Dermis blood vessel endothelial cell (primary cell): ENCODE measurements around the gene RAP1GAP. TPM values are rescaled to one million over a fixed set of nuclear protein-coding genes. Genes with fewer than 3 reads are reported as not detected.

ENCODE experiments used
- DNase-seq: peaks from one replicate; pipeline ENCODE4 v3.0.0; 2010
- total RNA-seq: library from RNA; depleted of rRNA; stranded (reverse); fragments of >200 nt; gene quantifications from 2 replicates; pipeline ENCODE4 v1.2.3, GENCODE V29; 2014

Gene RAP1GAP
- total RNA-seq, 1 donor from 2014 or later = under 0.01 TPM

DNA sequence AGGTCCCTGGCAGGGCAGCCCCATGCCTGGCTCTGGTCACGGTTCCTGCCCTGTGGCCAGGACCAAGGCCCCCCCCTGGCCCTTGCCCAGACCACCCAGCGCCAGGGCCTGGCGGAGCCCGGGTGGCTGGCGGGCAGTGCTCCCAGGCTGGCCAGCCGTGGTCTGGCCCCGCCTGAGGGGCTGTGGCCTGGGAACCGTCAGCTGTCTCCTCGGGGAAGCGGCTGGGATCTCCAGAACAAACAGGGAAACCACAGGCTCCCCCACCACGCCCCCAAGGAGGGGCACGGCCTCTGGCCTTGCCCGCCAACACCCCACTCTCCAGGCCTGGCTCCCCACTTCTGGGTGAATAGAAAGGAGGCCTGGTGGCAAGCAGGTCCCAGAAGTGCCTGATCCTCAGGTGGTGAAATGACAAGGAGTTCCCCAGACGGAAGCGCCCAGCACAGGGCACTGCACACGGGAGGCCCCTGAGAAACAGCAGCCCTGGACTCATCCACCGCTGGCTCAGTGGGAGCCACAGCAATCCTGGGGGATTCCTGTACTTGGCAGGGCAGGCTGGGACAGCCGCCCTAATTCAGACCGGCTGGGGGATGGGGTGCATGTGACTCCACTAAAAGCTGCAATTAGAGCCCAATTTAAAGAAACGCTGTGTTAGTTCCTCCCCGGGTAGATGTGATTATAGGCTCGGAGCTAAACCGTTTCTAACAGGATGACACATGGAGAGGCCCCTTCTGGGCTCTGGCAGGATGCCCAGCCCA lies 78.9 kb downstream of the RAP1GAP start:
- DNase-seq = no peak

GRCh38 chr1:21589618-21590017 lies 79.5 kb downstream of the RAP1GAP start:
- no peak for DNase-seq

DNA sequence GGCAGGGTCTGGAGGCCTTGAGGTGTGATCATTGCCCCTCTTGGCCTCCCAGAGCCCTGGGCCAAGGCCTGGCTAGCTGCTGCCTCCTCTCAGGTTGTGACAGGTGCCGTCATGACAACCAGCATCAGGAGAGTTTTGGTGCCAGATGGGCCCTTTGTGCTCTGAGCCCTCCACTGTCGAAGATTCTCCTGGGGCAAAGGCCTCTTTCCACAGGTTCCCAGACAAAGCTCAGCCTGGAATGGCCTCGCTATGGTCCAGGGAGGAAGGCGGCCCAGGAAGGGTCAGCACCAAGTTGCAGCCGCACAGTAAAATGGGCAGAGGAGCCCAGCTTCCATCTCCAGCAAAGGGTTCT lies 81.6 kb downstream of the RAP1GAP start:
- DNase-seq = no peak

DNA sequence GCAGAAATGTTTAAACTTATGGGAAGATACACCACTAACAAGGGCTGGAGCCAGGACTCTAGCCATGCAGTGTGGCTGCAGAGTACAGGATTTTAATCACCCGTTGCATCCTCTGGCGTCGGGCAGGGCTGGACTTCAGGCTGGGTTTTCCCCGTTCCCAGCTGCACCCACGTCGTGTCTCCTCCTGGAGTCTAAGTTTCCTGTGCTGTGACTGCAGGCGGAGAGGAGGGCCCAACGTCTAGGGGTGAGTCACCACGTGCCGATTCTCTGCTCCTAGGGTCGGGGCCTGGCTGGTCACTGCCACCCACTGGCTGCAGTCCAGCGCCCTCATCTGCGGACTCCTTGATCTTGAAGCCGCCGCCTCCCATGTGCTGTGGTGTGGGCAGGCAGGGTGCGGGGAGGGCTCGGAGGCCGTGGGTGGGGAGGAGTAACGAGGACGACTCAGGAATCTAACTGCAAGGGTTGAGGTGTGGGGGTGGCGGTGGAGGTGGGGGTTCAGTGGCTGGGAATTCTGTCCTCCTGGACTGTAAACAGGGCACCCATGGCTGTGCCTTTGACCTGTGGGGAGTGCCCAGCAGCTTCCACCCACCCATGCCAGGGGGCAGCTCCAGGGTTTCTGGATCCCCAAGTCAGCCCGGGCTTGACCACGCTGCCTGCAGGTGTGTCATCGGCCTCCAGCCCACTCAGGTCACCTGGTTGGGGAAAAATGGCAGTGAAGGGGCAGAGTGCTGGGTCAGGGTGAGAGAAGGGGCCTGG lies 82.1 kb downstream of the RAP1GAP start:
- peak; percentile 90 for DNase-seq

DNA sequence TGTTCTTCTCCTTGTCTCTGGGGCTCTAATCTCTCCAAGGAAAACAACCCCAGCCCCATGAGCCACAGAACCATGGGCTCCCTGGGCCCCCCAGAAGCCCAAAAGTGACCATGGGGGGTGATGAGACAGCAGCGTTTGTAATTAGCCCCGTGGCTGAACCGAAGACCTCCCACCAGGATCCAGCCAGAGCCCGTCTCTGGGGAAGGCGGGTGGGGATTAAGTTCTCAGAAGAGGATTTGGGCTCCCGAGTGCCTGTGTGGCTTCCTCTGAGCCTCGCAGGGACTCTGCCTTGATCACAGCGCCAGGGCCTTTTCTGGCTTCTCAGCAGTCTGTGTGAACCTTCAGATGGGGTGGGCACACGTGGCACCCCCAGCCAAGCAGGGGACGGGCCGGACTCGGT lies 82.9 kb downstream of the RAP1GAP start:
- no peak for DNase-seq

- DNase-seq = peak; percentile 57
Observed at GRCh38 chr1:21585037-21585436, 84.1 kb downstream of the RAP1GAP start.

GRCh38 chr1:21584096-21584495 lies 85.1 kb downstream of the RAP1GAP start:
- DNase-seq = no peak

DNA sequence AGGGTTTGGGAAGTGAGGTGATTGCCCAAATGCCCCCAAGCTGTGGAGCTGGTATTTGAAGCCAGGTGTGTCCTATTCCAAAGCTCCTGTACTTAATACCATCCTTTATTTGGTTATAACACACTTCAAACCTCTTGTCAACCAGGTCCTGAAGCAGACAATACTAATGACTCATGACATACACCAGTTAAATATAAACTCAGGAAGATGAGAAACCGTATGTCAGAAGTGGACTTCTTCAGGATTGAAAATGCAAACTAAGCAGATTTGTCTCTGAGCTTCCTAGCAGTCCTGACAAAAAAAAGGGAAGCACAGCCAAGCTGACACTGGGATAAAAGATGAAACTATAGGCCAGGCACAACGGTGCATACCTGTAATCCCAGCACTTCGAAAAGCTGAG lies 89.4 kb downstream of the RAP1GAP start:
- peak; percentile 25 for DNase-seq

GRCh38 chr1:21577933-21578332 lies 91.2 kb downstream of the RAP1GAP start:
- DNase-seq = no peak

GRCh38 chr1:21577324-21577723 lies 91.8 kb downstream of the RAP1GAP start:
- DNase-seq = no peak

DNA sequence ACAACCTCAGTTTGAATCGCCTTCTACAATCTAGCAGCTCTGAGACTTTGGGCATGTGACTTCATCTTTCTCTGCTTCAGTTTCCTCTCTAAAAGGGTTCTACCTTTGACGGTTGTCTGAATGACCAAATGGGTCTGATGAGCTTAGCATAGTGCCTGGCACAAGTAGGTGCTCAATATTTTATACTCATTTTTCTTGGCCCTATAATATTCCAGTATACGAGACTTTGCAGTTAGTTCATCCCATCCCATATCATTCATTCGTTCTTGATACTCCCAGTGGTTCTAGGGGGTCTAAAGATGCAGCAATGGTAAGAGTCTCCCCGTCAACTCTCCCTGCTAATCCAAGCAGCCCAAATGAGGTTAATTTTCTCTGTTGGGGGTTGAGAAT lies 92.4 kb downstream of the RAP1GAP start:
- no peak for DNase-seq

GRCh38 chr1:21576031-21576797 lies 92.9 kb downstream of the RAP1GAP start:
- no peak for DNase-seq

DNA sequence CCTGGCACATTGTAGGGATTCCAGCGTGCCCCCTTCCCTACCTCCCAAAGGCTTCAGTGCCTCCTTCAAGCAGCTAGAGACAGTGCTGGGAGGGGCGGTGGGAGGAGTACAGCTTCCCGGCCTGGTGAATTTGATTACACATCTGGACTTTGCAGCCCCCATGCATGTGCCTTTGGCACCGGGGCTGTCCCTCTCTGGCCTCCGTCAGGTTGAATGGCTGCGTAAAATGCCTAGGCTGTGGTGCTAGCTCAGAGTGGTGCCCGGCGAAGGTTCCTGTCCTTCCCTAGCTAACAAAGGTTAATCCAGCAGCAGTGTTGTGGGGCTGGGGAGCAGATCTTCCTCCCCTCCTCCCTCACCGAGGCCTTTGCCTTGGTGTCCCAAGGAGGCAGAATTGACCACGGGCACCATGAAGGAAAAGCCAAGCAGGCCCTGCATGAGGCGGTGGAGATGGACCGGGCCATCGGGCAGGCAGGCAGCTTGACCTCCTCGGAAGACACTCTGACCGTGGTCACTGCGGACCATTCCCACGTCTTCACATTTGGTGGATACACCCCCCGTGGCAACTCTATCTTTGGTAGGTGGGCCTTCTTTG lies 93.7 kb downstream of the RAP1GAP start:
- no peak for DNase-seq

GRCh38 chr1:21574466-21575151 lies 94.5 kb downstream of the RAP1GAP start:
- no peak for DNase-seq

DNA sequence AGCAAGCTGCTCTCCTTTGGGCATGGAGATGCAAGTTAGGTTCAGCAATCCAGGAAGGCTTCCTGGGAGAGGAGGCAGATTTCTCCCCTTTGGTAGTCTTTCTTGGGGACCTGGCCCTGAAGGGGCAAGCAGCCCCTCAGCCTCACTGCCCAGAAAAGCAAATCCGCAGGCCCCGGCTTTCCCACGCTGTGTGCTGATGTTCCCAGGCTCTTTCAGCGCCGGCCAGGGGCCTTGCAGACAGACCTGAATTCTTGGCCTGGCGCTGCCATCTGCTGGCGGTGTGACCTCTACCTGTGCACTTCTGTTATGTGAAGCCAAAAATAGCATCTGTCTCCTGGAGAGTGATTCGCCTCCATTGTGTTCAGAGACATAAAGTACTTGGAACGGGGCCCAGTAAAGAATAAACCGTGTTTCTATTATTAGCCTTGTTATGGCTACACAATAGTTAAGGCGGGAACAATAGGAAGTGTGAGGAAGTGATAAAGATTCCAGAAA lies 95.1 kb downstream of the RAP1GAP start:
- DNase-seq = peak; percentile 99

GRCh38 chr1:21573475-21573874 lies 95.7 kb downstream of the RAP1GAP start:
- no peak for DNase-seq

DNA sequence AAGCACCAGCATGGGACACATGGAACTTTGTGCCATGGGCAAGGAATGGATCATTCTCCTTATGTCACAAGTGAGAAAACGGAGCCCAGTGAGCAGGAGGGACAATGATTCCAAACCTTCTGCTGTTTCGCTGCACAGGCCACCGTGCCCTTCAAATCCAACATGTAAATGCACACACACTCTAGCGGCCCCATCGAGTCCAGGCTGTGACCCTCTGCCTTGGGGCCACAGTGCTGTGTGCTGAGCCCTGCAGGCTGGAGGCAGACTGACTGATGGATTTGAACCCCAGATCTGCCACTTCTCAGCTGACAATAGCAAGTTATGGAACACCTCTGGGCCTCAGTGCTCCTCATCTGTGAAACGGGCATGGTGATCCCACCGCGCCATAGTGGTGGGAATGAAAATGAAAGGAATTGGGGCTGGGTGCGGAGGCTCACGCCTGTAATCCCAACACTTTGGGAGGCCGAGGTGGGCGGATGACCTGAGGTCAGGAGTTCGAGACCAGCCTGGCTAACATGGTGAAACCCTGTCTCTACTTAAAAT lies 96.4 kb downstream of the RAP1GAP start:
- DNase-seq = no peak

DNA sequence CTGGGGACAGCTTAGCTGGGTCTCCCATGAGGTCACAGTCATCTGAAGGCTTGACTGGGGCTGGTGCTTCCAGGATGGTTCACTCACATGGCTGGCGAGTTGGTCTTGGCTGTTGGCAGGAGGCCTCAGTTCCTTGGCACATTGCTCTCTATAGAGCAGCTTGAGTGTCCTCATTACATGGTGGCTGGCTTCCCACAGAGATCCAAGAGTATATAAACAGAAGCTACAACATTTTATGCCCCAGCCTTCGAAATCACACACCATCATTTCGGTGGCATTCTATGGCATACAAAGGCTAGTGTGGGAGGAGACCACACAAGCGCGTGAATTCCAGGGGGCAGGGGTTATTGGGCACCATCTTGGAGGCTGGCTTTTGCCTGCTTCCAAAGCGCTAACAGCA lies 96.9 kb downstream of the RAP1GAP start:
- no peak for DNase-seq

GRCh38 chr1:21570885-21571284 lies 98.3 kb downstream of the RAP1GAP start:
- no peak for DNase-seq

GRCh38 chr1:21570528-21570875 lies 98.7 kb downstream of the RAP1GAP start:
- no peak for DNase-seq

GRCh38 chr1:21569820-21570527 lies 99.2 kb downstream of the RAP1GAP start:
- no peak for DNase-seq
